Spleen (tissue), 7 donors: ENCODE data around the gene GRK6.

Experiments
- POLR2A ChIP-seq, 3 donors: fragments of 450-650 bp; IDR thresholded peaks; one replicate each; pipeline ENCODE4 v1.5.1; 2017; ENCODE audit warnings: antibody characterized with exemption in 3 of 3, mild to moderate bottlenecking in 1 of 3
- POLR2AphosphoS5 ChIP-seq, 3 donors: sonication (generic); formaldehyde crosslinking; IDR thresholded peaks; one replicate each; pipeline ENCODE4 v1.5.1; 2017; ENCODE audit warnings: antibody characterized with exemption in 3 of 3
- TF ChIP-seq, protein P1 (sequence below), 11 experiments: fragments of 200-600 bp in 7 of 11; fragments of 450-650 bp in 4 of 11; sonication (generic) in 4 of 11; IDR thresholded peaks in 8 of 11; conservative IDR thresholded peaks in 3 of 11; 1 replicate in 7 of 11; 2 replicates in 4 of 11; pipeline versions ENCODE4 v1.4.0 to v1.8.0; 2016 to 2021; ENCODE audit warnings: antibody characterized with exemption in 11 of 11, inconsistent platforms in 4 of 11, mild to moderate bottlenecking in 1 of 11
- donor health status: DM: no; HTN: no; CAD: no; lungs with moderate emphysema.
- donor health status: DM: no; HTN: no; CAD: no.
- donor health status: DM: no; HTN: no; CAD: no.

- TF ChIP-seq, protein P1, sequence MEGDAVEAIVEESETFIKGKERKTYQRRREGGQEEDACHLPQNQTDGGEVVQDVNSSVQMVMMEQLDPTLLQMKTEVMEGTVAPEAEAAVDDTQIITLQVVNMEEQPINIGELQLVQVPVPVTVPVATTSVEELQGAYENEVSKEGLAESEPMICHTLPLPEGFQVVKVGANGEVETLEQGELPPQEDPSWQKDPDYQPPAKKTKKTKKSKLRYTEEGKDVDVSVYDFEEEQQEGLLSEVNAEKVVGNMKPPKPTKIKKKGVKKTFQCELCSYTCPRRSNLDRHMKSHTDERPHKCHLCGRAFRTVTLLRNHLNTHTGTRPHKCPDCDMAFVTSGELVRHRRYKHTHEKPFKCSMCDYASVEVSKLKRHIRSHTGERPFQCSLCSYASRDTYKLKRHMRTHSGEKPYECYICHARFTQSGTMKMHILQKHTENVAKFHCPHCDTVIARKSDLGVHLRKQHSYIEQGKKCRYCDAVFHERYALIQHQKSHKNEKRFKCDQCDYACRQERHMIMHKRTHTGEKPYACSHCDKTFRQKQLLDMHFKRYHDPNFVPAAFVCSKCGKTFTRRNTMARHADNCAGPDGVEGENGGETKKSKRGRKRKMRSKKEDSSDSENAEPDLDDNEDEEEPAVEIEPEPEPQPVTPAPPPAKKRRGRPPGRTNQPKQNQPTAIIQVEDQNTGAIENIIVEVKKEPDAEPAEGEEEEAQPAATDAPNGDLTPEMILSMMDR (IDR thresholded peaks at IDR 0.05 in 8 of 11, conservative IDR thresholded peaks at IDR 0.05 in 3 of 11): no peak
- TF ChIP-seq POLR2AphosphoS5 (IDR thresholded peaks at IDR 0.05) (no peak), POLR2A (IDR thresholded peaks at IDR 0.05) (no peak)
Measured at GRCh38 chr5:177474846-177475562, 48.5 kb downstream of the GRK6 start.
